CD4-positive, alpha-beta T cell treated with Interleukin-6 at 100 ng/mL for 8 hours (primary cell): ENCODE results near the gene SMCR8.
"Not testable (repeated sequence)": the region's sequence is repeated elsewhere in the genome, so short reads cannot be mapped to it uniquely, and the experiment has no call there.

Experiments
- DNase-seq: peaks from one replicate; pipeline ENCODE4 v3.0.0-alpha.2; 2020; ENCODE audit warnings: mixed read lengths, low spot score

Gene SMCR8

GRCh38 chr17:18318771-18319450, 3.8 kb downstream of the SMCR8 start:
- DNase-seq: no peak

- no peak for DNase-seq
Measured at GRCh38 chr17:18319604-18320256, 4.6 kb downstream of the SMCR8 start.

- DNase-seq: no peak
Measured at GRCh38 chr17:18320301-18320700, 5.2 kb downstream of the SMCR8 start.

GRCh38 chr17:18321309-18321708, 6.2 kb downstream of the SMCR8 start:
- no peak for DNase-seq

GRCh38 chr17:18322522-18322921, 7.4 kb downstream of the SMCR8 start:
- DNase-seq: no peak

- no peak for DNase-seq
Measured at GRCh38 chr17:18323007-18323406, 7.9 kb downstream of the SMCR8 start.

- DNase-seq: no peak
Measured at GRCh38 chr17:18323507-18324139, 8.5 kb downstream of the SMCR8 start.

- no peak for DNase-seq
Measured at GRCh38 chr17:18324140-18325050, 9.3 kb downstream of the SMCR8 start.

- no peak for DNase-seq
Measured at GRCh38 chr17:18326039-18326438, 10.9 kb downstream of the SMCR8 start.

GRCh38 chr17:18326572-18326971, 11.5 kb downstream of the SMCR8 start:
- DNase-seq: no peak

- no peak for DNase-seq
Measured at GRCh38 chr17:18327093-18327492, 12.0 kb downstream of the SMCR8 start.

- DNase-seq: no peak
Measured at GRCh38 chr17:18327556-18327955, 12.5 kb downstream of the SMCR8 start.

GRCh38 chr17:18328643-18329204, 13.6 kb downstream of the SMCR8 start:
- DNase-seq: no peak

GRCh38 chr17:18331879-18332278, 16.8 kb downstream of the SMCR8 start:
- no peak for DNase-seq

- DNase-seq: no peak
Measured at GRCh38 chr17:18332909-18333489, 17.9 kb downstream of the SMCR8 start.

- not testable (repeated sequence) for DNase-seq
Measured at GRCh38 chr17:18338158-18338557, 23.1 kb downstream of the SMCR8 start.

GRCh38 chr17:18339933-18340332, 24.8 kb downstream of the SMCR8 start:
- DNase-seq: no peak

GRCh38 chr17:18344021-18344420, 28.9 kb downstream of the SMCR8 start:
- DNase-seq: no peak

- no peak for DNase-seq
Measured at GRCh38 chr17:18353541-18353940, 38.4 kb downstream of the SMCR8 start.

- DNase-seq: no peak
Measured at GRCh38 chr17:18356624-18357023, 41.5 kb downstream of the SMCR8 start.

GRCh38 chr17:18360518-18360917, 45.4 kb downstream of the SMCR8 start:
- no peak for DNase-seq
